Erythroblast (primary cell): Measurements from ENCODE around the gene CMTR1.

Experiments used
- GATA1 ChIP-seq: IDR thresholded peaks from 2 replicates; pipeline ENCODE4 v1.6.1; 2011; ENCODE audit warnings: low read depth, mild to moderate bottlenecking, control low read depth, low read length, moderate library complexity
- POLR2A ChIP-seq: IDR thresholded peaks from 2 replicates; pipeline ENCODE4 v1.6.1; 2011; ENCODE audit warnings: mild to moderate bottlenecking, low read length

GRCh38 chr6:37432590-37432915 lies 468 bp upstream of the CMTR1 start:
- TF ChIP-seq POLR2A (no peak), GATA1 (no peak)
